IMR-90 (cell line): ENCODE results near the gene ALX4. TPM values are rescaled to one million over a fixed set of nuclear protein-coding genes. Genes with fewer than 3 reads are reported as not detected.

Experiments
- ATAC-seq: fragments of 200-7000 bp; cut with Tn5 transposase; 2 replicates; pipeline ENCODE4 v1.9.1; 2020; ENCODE audit warnings: low read depth, mild to moderate bottlenecking, moderate library complexity
- BruUV-seq: library from RNA; stranded (reverse); fragments of 400-500 nt; replicated peaks from 2 replicates; lab custom pipeline; 2021; lab: Mats Ljungman, UMichigan
- CTCF ChIA-PET: fragments of 300-600 bp; formaldehyde crosslinking; extraction: SDS; loops from one replicate; lab custom pipeline; 2021; ENCODE audit warnings: antibody characterized with exemption; lab: Yijun Ruan, JAX
- POLR2A ChIA-PET: fragments of 300-600 bp; sonication (Branson Sonifier 250); formaldehyde crosslinking; loops from one replicate; lab custom pipeline; 2022; ENCODE audit warnings: antibody characterized with exemption; ENCODE audit not compliant: unreplicated experiment; lab: Charles Lee
- DNase-seq: peaks from one replicate; pipeline ENCODE4 v3.0.0; 2013
- H2AFZ ChIP-seq: replicated peaks from 2 replicates; pipeline ENCODE3; 2013; ENCODE audit warnings: low read length, mild to moderate bottlenecking; ENCODE audit not compliant: poor library complexity
- H2AK5ac ChIP-seq: 2 replicates; pipeline ENCODE4 v1.6.1; 2013; ENCODE audit warnings: low read depth, low read length, inconsistent platforms
- H2AK9ac ChIP-seq: replicated peaks from 2 replicates; pipeline ENCODE3; 2013; ENCODE audit warnings: mild to moderate bottlenecking, low read depth, low read length, moderate library complexity; ENCODE audit not compliant: poor library complexity
- H2BK120ac ChIP-seq: 2 replicates; pipeline ENCODE4 v1.6.1; 2013; ENCODE audit warnings: low read depth, low read length, inconsistent platforms
- H2BK15ac ChIP-seq: 3 replicates; pipeline ENCODE4 v1.6.1; 2013; ENCODE audit warnings: low read depth, low read length, inconsistent platforms
- H2BK20ac ChIP-seq: 2 replicates; pipeline ENCODE4 v1.6.1; 2013; ENCODE audit warnings: low read depth, mild to moderate bottlenecking, inconsistent platforms, low read length, moderate library complexity
- H2BK5ac ChIP-seq: 2 replicates; pipeline ENCODE4 v1.6.1; 2013; ENCODE audit warnings: mild to moderate bottlenecking, low read depth, low read length, inconsistent platforms; ENCODE audit not compliant: poor library complexity, severe bottlenecking
- H3K14ac ChIP-seq: replicated peaks from 2 replicates; pipeline ENCODE4 v1.6.1; 2013; ENCODE audit warnings: low read depth, low read length, inconsistent platforms
- H3K18ac ChIP-seq: 2 replicates; pipeline ENCODE4 v1.6.1; 2013; ENCODE audit warnings: low read depth, low read length, control low read depth
- H3K23ac ChIP-seq: 2 replicates; pipeline ENCODE4 v1.6.1; 2013; ENCODE audit warnings: low read depth, low read length, inconsistent platforms
- H3K27ac ChIP-seq: 2 replicates; pipeline ENCODE4 v1.5.1; 2013; ENCODE audit warnings: mild to moderate bottlenecking, control low read depth, low read length; ENCODE audit not compliant: insufficient read depth
- H3K27me3 ChIP-seq: 2 replicates; pipeline ENCODE4 v1.6.1; 2013; ENCODE audit warnings: low read length; ENCODE audit not compliant: control insufficient read depth, insufficient read depth
- H3K36me3 ChIP-seq: 2 replicates; pipeline ENCODE4 v1.6.1; 2013; ENCODE audit warnings: low read length, mixed read lengths; ENCODE audit not compliant: control insufficient read depth, insufficient read depth
- H3K4ac ChIP-seq: 2 replicates; pipeline ENCODE4 v1.6.1; 2013; ENCODE audit warnings: low read depth, low read length, inconsistent platforms
- H3K4me1 ChIP-seq: 2 replicates; pipeline ENCODE4 v1.6.1; 2013; ENCODE audit warnings: low read length, mixed read lengths; ENCODE audit not compliant: control insufficient read depth, insufficient read depth
- H3K4me2 ChIP-seq: 2 replicates; pipeline ENCODE4 v1.6.1; 2013; ENCODE audit warnings: low read depth, mild to moderate bottlenecking, control low read depth, low read length, moderate library complexity
- H3K4me3 ChIP-seq: 2 replicates; pipeline ENCODE4 v1.5.1; 2013; ENCODE audit warnings: low read depth, mild to moderate bottlenecking, control low read depth, low read length, moderate library complexity; ENCODE audit not compliant: insufficient read depth
- H3K56ac ChIP-seq: 2 replicates; pipeline ENCODE4 v1.6.1; 2013; ENCODE audit warnings: low read length, inconsistent platforms; ENCODE audit not compliant: insufficient read depth; ENCODE audit errors: extremely low read depth
- H3K79me1 ChIP-seq, 2 experiments: 2 replicates each; pipeline ENCODE4 v1.6.1; 2013; ENCODE audit warnings: low read length in 2 of 2, inconsistent platforms in 1 of 2, low read depth in 1 of 2
- H3K9ac ChIP-seq: 2 replicates; pipeline ENCODE4 v1.6.1; 2013; ENCODE audit warnings: low read depth, low read length, control low read depth
- H3K9me1 ChIP-seq: 2 replicates; pipeline ENCODE4 v1.6.1; 2013; ENCODE audit warnings: low read length, inconsistent platforms; ENCODE audit not compliant: insufficient read depth
- H3K9me3 ChIP-seq: 2 replicates; pipeline ENCODE4 v1.6.1; 2013; ENCODE audit warnings: low read length; ENCODE audit not compliant: control insufficient read depth, insufficient read depth
- H4K20me1 ChIP-seq: 2 replicates; pipeline ENCODE4 v1.6.1; 2013; ENCODE audit warnings: low read length, inconsistent platforms; ENCODE audit not compliant: insufficient read depth
- H4K5ac ChIP-seq: 2 replicates; pipeline ENCODE4 v1.6.1; 2013; ENCODE audit warnings: mild to moderate bottlenecking, low read depth, low read length, control low read depth
- H4K8ac ChIP-seq, 2 experiments: 2 replicates each; pipeline ENCODE4 v1.6.1; 2013; ENCODE audit warnings: low read depth in 2 of 2, low read length in 2 of 2, control low read depth in 1 of 2, inconsistent platforms in 1 of 2
- H4K91ac ChIP-seq: 2 replicates; pipeline ENCODE4 v1.6.1; 2013; ENCODE audit warnings: low read depth, low read length, inconsistent platforms; ENCODE audit not compliant: insufficient read depth
- CHD1 ChIP-seq: IDR thresholded peaks from 2 replicates; pipeline ENCODE4 v1.6.1; 2012; ENCODE audit warnings: low read depth, low read length, improper control_type of control experiment
- RAD21 ChIP-seq: IDR thresholded peaks from 2 replicates; pipeline ENCODE4 v1.6.1; 2012; ENCODE audit warnings: low read length, improper control_type of control experiment
- RCOR1 ChIP-seq: IDR thresholded peaks from 2 replicates; pipeline ENCODE4 v1.6.1; 2012; ENCODE audit warnings: mild to moderate bottlenecking, low read length, improper control_type of control experiment; ENCODE audit not compliant: insufficient replicate concordance
- RFX5 ChIP-seq: IDR thresholded peaks from 2 replicates; pipeline ENCODE4 v1.8.0; 2012; ENCODE audit warnings: low read depth, mild to moderate bottlenecking, low read length, moderate library complexity
- WGBS, 2 experiments: methylation state at CpG; one replicate each; pipeline versions ENCODE4 v1.1.5 to v1.1.7; 2013; ENCODE audit warnings: missing lambda C conversion rate in 2 of 2; ENCODE audit not compliant: insufficient read length in 1 of 2; ENCODE audit errors: extremely low coverage in 2 of 2; 5-methylcytosine and 5-hydroxymethylcytosine counted together
- dilution Hi-C: fragments of 300-500 bp; cut with HindIII; formaldehyde crosslinking; loops from one replicate; pipeline ENCODE4 v1.14.3; 2018; ENCODE audit warnings: low sequenced_read_pairs; ENCODE audit not compliant: unreplicated experiment
- in situ Hi-C: fragments of 300-500 bp; cut with MboI; formaldehyde crosslinking; loops from 3 replicates; pipeline ENCODE4 v1.14.3; 2019; ENCODE audit warnings: low sequenced_read_pairs, inconsistent platforms, mixed read lengths
- intact Hi-C: fragments of 100-400 bp; cut with micrococcal nuclease; formaldehyde crosslinking; loops from 2 replicates; pipeline ENCODE4 v1.10.0; 2022
- polyA plus RNA-seq, 3 experiments: library from polyadenylated mRNA; depleted of rRNA; stranded (reverse); fragments of >200 nt; gene quantifications; 2 replicates each; pipeline ENCODE4 v1.2.3, GENCODE V29; 2012; ENCODE audit warnings: low replicate concordance in 1 of 3
- total RNA-seq: library from RNA; depleted of rRNA; stranded (reverse); fragments of >200 nt; gene quantifications from 2 replicates; pipeline ENCODE4 v1.2.3, GENCODE V29; 2012
- TF ChIP-seq, protein P1 (sequence below): fragments of 150-350 bp; IDR thresholded peaks from 2 replicates; pipeline ENCODE4 v1.6.1; 2017; ENCODE audit warnings: mild to moderate bottlenecking, antibody characterized with exemption, low read length, low read depth

Gene ALX4
- total and polyA plus RNA-seq, 2 of the 4 experiments (the other 2 are of a cell fraction), result not detected

- Histone ChIP-seq H3K56ac (no peak overlapping the region), H3K9ac (no peak overlapping the region), H3K27ac (no peak overlapping the region), H3K4ac (no peak overlapping the region), H4K8ac (no peak overlapping the region), H3K9me3 (no peaks in the 10 kb centered on the region), H3K36me3 (no peaks in the 10 kb centered on the region), H3K4me2 (no peak overlapping the region), H3K27me3 (no peaks in the 10 kb centered on the region), H3K18ac (no peak overlapping the region), H2BK120ac (no peak overlapping the region), H3K9me1 (no peaks in the 10 kb centered on the region), H3K14ac (no peak overlapping the region), H2AK5ac (no peak overlapping the region), H4K91ac (no peak overlapping the region), H3K79me1 (no peaks in the 10 kb centered on the region), H3K4me1 (peaks cover 6% of the 10 kb centered on the region), H3K23ac (no peak overlapping the region), H2BK15ac (no peak overlapping the region), H2BK5ac (no peak overlapping the region), H4K20me1 (no peaks in the 10 kb centered on the region), H3K4me3 (no peak overlapping the region), H4K5ac (no peak overlapping the region), H2BK20ac (no peak overlapping the region), H2AFZ (no peak overlapping the region), H2AK9ac (no peak overlapping the region)
- ATAC-seq (no peak), DNase-seq (no peak)
- no TSS peak for BruUV-seq
- in situ Hi-C loops, result no loop called here
- intact Hi-C loops, result no loop called here
- dilution Hi-C loops, result no loop called here
- no CpG with 5 or more reads among the region's 2 CpGs for WGBS, 2 experiments
- no peak for TF ChIP-seq CHD1
- no peak for TF ChIP-seq RCOR1
- TF ChIP-seq RFX5, result no peak
- TF ChIP-seq, protein P1, sequence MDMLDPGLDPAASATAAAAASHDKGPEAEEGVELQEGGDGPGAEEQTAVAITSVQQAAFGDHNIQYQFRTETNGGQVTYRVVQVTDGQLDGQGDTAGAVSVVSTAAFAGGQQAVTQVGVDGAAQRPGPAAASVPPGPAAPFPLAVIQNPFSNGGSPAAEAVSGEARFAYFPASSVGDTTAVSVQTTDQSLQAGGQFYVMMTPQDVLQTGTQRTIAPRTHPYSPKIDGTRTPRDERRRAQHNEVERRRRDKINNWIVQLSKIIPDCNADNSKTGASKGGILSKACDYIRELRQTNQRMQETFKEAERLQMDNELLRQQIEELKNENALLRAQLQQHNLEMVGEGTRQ, result no peak
- no peak for TF ChIP-seq RAD21
- ChIA-PET POLR2A (no interaction called here), CTCF (no interaction called here)
These were observed 87.9 kb downstream of the ALX4 start for GRCh38 chr11:44221992-44222391.
